PFSK-1 (cell line): ENCODE data around the gene CEP350.

Source experiments
- FOXP2 ChIP-seq: optimal IDR thresholded peaks from 2 replicates; pipeline ENCODE3; 2011; ENCODE audit warnings: borderline replicate concordance, control low read depth, inconsistent platforms; ENCODE audit not compliant: insufficient read depth; ENCODE audit errors: extremely low read length, extremely low read depth
- POLR2AphosphoS5 ChIP-seq: IDR thresholded peaks from 2 replicates; pipeline ENCODE4 v1.6.1; 2012; ENCODE audit warnings: low read depth, mild to moderate bottlenecking, control low read depth, low read length, moderate library complexity
- SIN3A ChIP-seq: IDR thresholded peaks from 2 replicates; pipeline ENCODE4 v1.6.1; 2012; ENCODE audit warnings: mild to moderate bottlenecking, low read length, moderate library complexity, borderline replicate concordance; ENCODE audit not compliant: insufficient read depth
- TAF1 ChIP-seq: IDR thresholded peaks from 2 replicates; pipeline ENCODE4 v1.6.1; 2012; ENCODE audit warnings: low read length, control low read depth, borderline replicate concordance; ENCODE audit not compliant: insufficient read depth
- TF ChIP-seq, protein P1 (sequence below), 2 experiments: IDR thresholded peaks; 2 replicates each; pipeline versions ENCODE4 v1.6.1 to v1.8.0; 2011 to 2012; ENCODE audit warnings: low read depth in 2 of 2, low read length in 2 of 2, control low read depth in 1 of 2, inconsistent platforms in 1 of 2, mild to moderate bottlenecking in 1 of 2, moderate library complexity in 1 of 2; ENCODE audit not compliant: insufficient read depth in 1 of 2

- TF ChIP-seq POLR2AphosphoS5 (no peak), TAF1 (no peak), SIN3A (no peak), FOXP2 (no peak)
- TF ChIP-seq, protein P1, sequence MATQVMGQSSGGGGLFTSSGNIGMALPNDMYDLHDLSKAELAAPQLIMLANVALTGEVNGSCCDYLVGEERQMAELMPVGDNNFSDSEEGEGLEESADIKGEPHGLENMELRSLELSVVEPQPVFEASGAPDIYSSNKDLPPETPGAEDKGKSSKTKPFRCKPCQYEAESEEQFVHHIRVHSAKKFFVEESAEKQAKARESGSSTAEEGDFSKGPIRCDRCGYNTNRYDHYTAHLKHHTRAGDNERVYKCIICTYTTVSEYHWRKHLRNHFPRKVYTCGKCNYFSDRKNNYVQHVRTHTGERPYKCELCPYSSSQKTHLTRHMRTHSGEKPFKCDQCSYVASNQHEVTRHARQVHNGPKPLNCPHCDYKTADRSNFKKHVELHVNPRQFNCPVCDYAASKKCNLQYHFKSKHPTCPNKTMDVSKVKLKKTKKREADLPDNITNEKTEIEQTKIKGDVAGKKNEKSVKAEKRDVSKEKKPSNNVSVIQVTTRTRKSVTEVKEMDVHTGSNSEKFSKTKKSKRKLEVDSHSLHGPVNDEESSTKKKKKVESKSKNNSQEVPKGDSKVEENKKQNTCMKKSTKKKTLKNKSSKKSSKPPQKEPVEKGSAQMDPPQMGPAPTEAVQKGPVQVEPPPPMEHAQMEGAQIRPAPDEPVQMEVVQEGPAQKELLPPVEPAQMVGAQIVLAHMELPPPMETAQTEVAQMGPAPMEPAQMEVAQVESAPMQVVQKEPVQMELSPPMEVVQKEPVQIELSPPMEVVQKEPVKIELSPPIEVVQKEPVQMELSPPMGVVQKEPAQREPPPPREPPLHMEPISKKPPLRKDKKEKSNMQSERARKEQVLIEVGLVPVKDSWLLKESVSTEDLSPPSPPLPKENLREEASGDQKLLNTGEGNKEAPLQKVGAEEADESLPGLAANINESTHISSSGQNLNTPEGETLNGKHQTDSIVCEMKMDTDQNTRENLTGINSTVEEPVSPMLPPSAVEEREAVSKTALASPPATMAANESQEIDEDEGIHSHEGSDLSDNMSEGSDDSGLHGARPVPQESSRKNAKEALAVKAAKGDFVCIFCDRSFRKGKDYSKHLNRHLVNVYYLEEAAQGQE (IDR thresholded peaks at IDR 0.05; ENCODE audit: insufficient read depth in 1 of 2, low read depth in 2 of 2, low read length in 2 of 2) = no peak
These were observed 32.4 kb upstream of the CEP350 start for GRCh38 chr1:179921981-179922872.
